H1 (cell line): ENCODE data around the gene DLX2. TPM values are rescaled to one million over a fixed set of nuclear protein-coding genes. Genes with fewer than 3 reads are reported as not detected.

ENCODE experiments used
- CTCF ChIA-PET: fragments of 300-600 bp; sonication (Branson Sonifier 250); formaldehyde crosslinking; loops from one replicate; lab custom pipeline; 2021; ENCODE audit not compliant: partially characterized antibody; lab: Charles Lee
- POLR2A ChIA-PET: fragments of 300-600 bp; sonication (Branson Sonifier 250); formaldehyde crosslinking; loops from one replicate; lab custom pipeline; 2021; ENCODE audit warnings: inconsistent platforms; ENCODE audit not compliant: partially characterized antibody; lab: Charles Lee
- DNase-seq, 2 experiments: peaks; one replicate each; pipeline versions ENCODE4 v3.0.0 to v3.0.0-alpha.2; 2010 to 2022; ENCODE audit warnings: low spot score in 2 of 2, low read depth in 1 of 2, mixed read lengths in 1 of 2
- FAIRE-seq: peaks from 2 replicates; lab custom pipeline; 2011; peaks lifted over from hg19 to GRCh38; lab: Jason Lieb, UNC
- H2AFZ ChIP-seq: 2 replicates; pipeline ENCODE4 v1.8.1; 2012; ENCODE audit warnings: low read length, inconsistent platforms
- H2AK5ac ChIP-seq: 2 replicates; pipeline ENCODE4 v1.6.1; 2013; ENCODE audit warnings: low read depth, low read length
- H2BK120ac ChIP-seq: replicated peaks from 2 replicates; pipeline ENCODE3; 2013; ENCODE audit warnings: low read depth, low read length, inconsistent platforms
- H2BK12ac ChIP-seq: 2 replicates; pipeline ENCODE4 v1.6.1; 2013; ENCODE audit warnings: low read depth, low read length
- H2BK15ac ChIP-seq: 2 replicates; pipeline ENCODE4 v1.6.1; 2013; ENCODE audit warnings: low read length
- H2BK20ac ChIP-seq: 2 replicates; pipeline ENCODE4 v1.6.1; 2013; ENCODE audit warnings: low read length
- H2BK5ac ChIP-seq: 2 replicates; pipeline ENCODE4 v1.6.1; 2013; ENCODE audit warnings: low read depth, low read length
- H3K14ac ChIP-seq: 2 replicates; pipeline ENCODE4 v1.6.1; 2013; ENCODE audit warnings: inconsistent platforms; ENCODE audit not compliant: insufficient read length
- H3K18ac ChIP-seq: 2 replicates; pipeline ENCODE4 v1.6.1; 2013; ENCODE audit warnings: low read length; ENCODE audit errors: extremely low read depth
- H3K23ac ChIP-seq: 2 replicates; pipeline ENCODE4 v1.6.1; 2013; ENCODE audit warnings: inconsistent platforms; ENCODE audit not compliant: insufficient read length
- H3K23me2 ChIP-seq: 2 replicates; pipeline ENCODE4 v1.6.1; 2013; ENCODE audit warnings: low read depth, low read length
- H3K27ac ChIP-seq: 2 replicates; pipeline ENCODE4 v1.6.1; 2011; ENCODE audit warnings: low read depth, low read length, inconsistent platforms
- H3K27me3 ChIP-seq, 4 experiments: replicated peaks in 1 of 4; 1 replicate in 1 of 4; 2 replicates in 3 of 4; pipeline versions ENCODE4 v1.6.1 to v1.8.1; 2011 to 2013; ENCODE audit warnings: low read length in 3 of 4, mild to moderate bottlenecking in 3 of 4, inconsistent platforms in 2 of 4, mixed read lengths in 2 of 4, moderate library complexity in 1 of 4; ENCODE audit not compliant: control insufficient read depth in 3 of 4, insufficient read depth in 3 of 4; ENCODE audit errors: extremely low read depth in 1 of 4
- H3K36me3 ChIP-seq, 4 experiments: 2 replicates each; pipeline versions ENCODE4 v1.6.1 to v1.8.1; 2011 to 2013; ENCODE audit warnings: mild to moderate bottlenecking in 4 of 4, low read length in 3 of 4, moderate library complexity in 2 of 4, control low read depth in 1 of 4, inconsistent platforms in 1 of 4; ENCODE audit not compliant: insufficient read depth in 4 of 4, control insufficient read depth in 2 of 4
- H3K4ac ChIP-seq: replicated peaks from 2 replicates; pipeline ENCODE3; 2013; ENCODE audit warnings: low read length, low read depth, mixed read lengths, inconsistent platforms; ENCODE audit not compliant: insufficient read length
- H3K4me1 ChIP-seq, 4 experiments: replicated peaks in 1 of 4; 1 replicate in 1 of 4; 2 replicates in 3 of 4; pipeline versions ENCODE4 v1.6.1 to v1.8.1; 2011 to 2013; ENCODE audit warnings: low read length in 3 of 4, inconsistent platforms in 2 of 4, mixed read lengths in 1 of 4; ENCODE audit not compliant: insufficient read depth in 4 of 4, control insufficient read depth in 3 of 4
- H3K4me2 ChIP-seq, 2 experiments: 2 replicates each; pipeline versions ENCODE4 v1.6.1 to v1.8.1; 2011 to 2013; ENCODE audit warnings: low read depth in 2 of 2, low read length in 2 of 2, control low read depth in 1 of 2, inconsistent platforms in 1 of 2, mild to moderate bottlenecking in 1 of 2; ENCODE audit not compliant: insufficient read depth in 1 of 2
- H3K4me3 ChIP-seq, 4 experiments: fragments of 200-600, 300-600 bp in 1 of 4; sonication (generic), shearing (Covaris generic), sonication (Bioruptor Twin) in 1 of 4; 2 replicates each; pipeline versions ENCODE4 v1.5.1 to v1.8.1; 2011 to 2016; ENCODE audit warnings: low read length in 4 of 4, low read depth in 3 of 4, control low read depth in 2 of 4, inconsistent platforms in 2 of 4, mild to moderate bottlenecking in 2 of 4, mixed read lengths in 1 of 4, moderate library complexity in 1 of 4; ENCODE audit not compliant: insufficient read depth in 2 of 4; ENCODE audit errors: extremely low read depth in 1 of 4
- H3K56ac ChIP-seq: replicated peaks from 2 replicates; pipeline ENCODE3; 2013; ENCODE audit warnings: low read depth, mild to moderate bottlenecking, mixed read lengths, low read length, inconsistent platforms; ENCODE audit not compliant: insufficient read length
- H3K79me1 ChIP-seq: 2 replicates; pipeline ENCODE4 v1.6.1; 2013; ENCODE audit warnings: low read depth, low read length, control low read depth
- H3K79me2 ChIP-seq, 2 experiments: 2 replicates each; pipeline versions ENCODE4 v1.6.1 to v1.8.1; 2012 to 2013; ENCODE audit warnings: low read length in 2 of 2, mild to moderate bottlenecking in 2 of 2, inconsistent platforms in 1 of 2; ENCODE audit not compliant: insufficient read depth in 2 of 2, control insufficient read depth in 1 of 2
- H3K9ac ChIP-seq, 4 experiments: replicated peaks in 1 of 4; 1 replicate in 1 of 4; 2 replicates in 3 of 4; pipeline versions ENCODE4 v1.6.1 to v1.8.1; 2011 to 2013; ENCODE audit warnings: low read depth in 3 of 4, low read length in 3 of 4, control low read depth in 2 of 4, mild to moderate bottlenecking in 2 of 4, moderate library complexity in 2 of 4, inconsistent platforms in 1 of 4; ENCODE audit errors: extremely low read depth in 1 of 4
- H3K9me3 ChIP-seq, 2 experiments: 2 replicates each; pipeline versions ENCODE4 v1.6.1 to v1.8.1; 2012 to 2013; ENCODE audit warnings: mild to moderate bottlenecking in 2 of 2, moderate library complexity in 2 of 2, control low read depth in 1 of 2, inconsistent platforms in 1 of 2, low read depth in 1 of 2, low read length in 1 of 2, mixed read lengths in 1 of 2; ENCODE audit not compliant: insufficient read depth in 2 of 2
- H4K20me1 ChIP-seq, 2 experiments: replicated peaks in 1 of 2; 2 replicates each; pipeline versions ENCODE3 to v1.8.1; 2011 to 2013; ENCODE audit warnings: inconsistent platforms in 2 of 2, low read length in 2 of 2, mild to moderate bottlenecking in 1 of 2; ENCODE audit not compliant: insufficient read depth in 2 of 2, control insufficient read depth in 1 of 2
- H4K5ac ChIP-seq: 2 replicates; pipeline ENCODE4 v1.6.1; 2013; ENCODE audit warnings: low read length, low read depth, mixed read lengths, inconsistent platforms; ENCODE audit not compliant: insufficient read length
- H4K8ac ChIP-seq: 2 replicates; pipeline ENCODE4 v1.8.0; 2013; ENCODE audit warnings: mild to moderate bottlenecking, moderate library complexity, low read length, inconsistent platforms; ENCODE audit not compliant: insufficient read depth; ENCODE audit errors: extremely low read depth
- H4K91ac ChIP-seq: replicated peaks from 2 replicates; pipeline ENCODE3; 2013; ENCODE audit warnings: low read length, mixed read lengths, inconsistent platforms; ENCODE audit not compliant: insufficient read length
- EZH2 ChIP-seq: fragments of 200-600 bp; sonication (generic); IDR thresholded peaks from 2 replicates; pipeline ENCODE4 v1.7.1; 2012; ENCODE audit warnings: low read depth, mild to moderate bottlenecking, moderate library complexity, low read length, inconsistent platforms; ENCODE audit not compliant: severe bottlenecking
- KDM4A ChIP-seq: IDR thresholded peaks from one replicate; pipeline ENCODE4 v1.7.1; 2012; ENCODE audit warnings: low read depth, mild to moderate bottlenecking, moderate library complexity, low read length, inconsistent platforms; ENCODE audit not compliant: severe bottlenecking
- WGBS, 2 experiments: shearing (Covaris generic) in 1 of 2; methylation state at CpG; one replicate each; pipeline versions ENCODE4 v1.1.6 to v1.1.7; 2013 to 2015; ENCODE audit warnings: low lambda C conversion rate in 2 of 2, mixed read lengths in 2 of 2, inconsistent platforms in 1 of 2, low coverage in 1 of 2, missing lambda C conversion rate in 1 of 2; ENCODE audit not compliant: insufficient replicate concordance in 2 of 2, insufficient coverage in 1 of 2, insufficient read length in 1 of 2; ENCODE audit errors: extremely low coverage in 1 of 2, missing lambda C conversion rate in 1 of 2; 5-methylcytosine and 5-hydroxymethylcytosine counted together
- polyA plus RNA-seq, 7 experiments: library from polyadenylated mRNA; depleted of rRNA in 3 of 7; stranded (reverse) in 5 of 7; unstranded in 2 of 7; fragments of >200 nt in 5 of 7; fragments of 200-250 nt in 2 of 7; gene quantifications; 1 replicate in 5 of 7; 2 replicates in 1 of 7; 4 replicates in 1 of 7; pipeline versions ENCODE4 v1.2.1 to v1.2.3, GENCODE V29; 2011 to 2013; ENCODE audit warnings: missing spikeins in 2 of 7, mixed read lengths in 2 of 7
- total RNA-seq: library from RNA; stranded (reverse); fragmentation: NEBNext Ultra II Directional; extraction: Animal tissue kit (Norgen Biotek cat#: 25700); gene quantifications from 2 replicates; pipeline ENCODE4 v1.2.1, GENCODE V29; 2021
- TF ChIP-seq, protein P1 (sequence below): IDR thresholded peaks from 2 replicates; pipeline ENCODE4 v1.6.1; 2012; ENCODE audit warnings: low read length, inconsistent platforms

Gene DLX2
- total and polyA plus RNA-seq, 2 of the 8 experiments (the other 6 are each of a cell fraction or from before 2014, with no cell fraction given) = 0.45 TPM; not detected in 1

DNA sequence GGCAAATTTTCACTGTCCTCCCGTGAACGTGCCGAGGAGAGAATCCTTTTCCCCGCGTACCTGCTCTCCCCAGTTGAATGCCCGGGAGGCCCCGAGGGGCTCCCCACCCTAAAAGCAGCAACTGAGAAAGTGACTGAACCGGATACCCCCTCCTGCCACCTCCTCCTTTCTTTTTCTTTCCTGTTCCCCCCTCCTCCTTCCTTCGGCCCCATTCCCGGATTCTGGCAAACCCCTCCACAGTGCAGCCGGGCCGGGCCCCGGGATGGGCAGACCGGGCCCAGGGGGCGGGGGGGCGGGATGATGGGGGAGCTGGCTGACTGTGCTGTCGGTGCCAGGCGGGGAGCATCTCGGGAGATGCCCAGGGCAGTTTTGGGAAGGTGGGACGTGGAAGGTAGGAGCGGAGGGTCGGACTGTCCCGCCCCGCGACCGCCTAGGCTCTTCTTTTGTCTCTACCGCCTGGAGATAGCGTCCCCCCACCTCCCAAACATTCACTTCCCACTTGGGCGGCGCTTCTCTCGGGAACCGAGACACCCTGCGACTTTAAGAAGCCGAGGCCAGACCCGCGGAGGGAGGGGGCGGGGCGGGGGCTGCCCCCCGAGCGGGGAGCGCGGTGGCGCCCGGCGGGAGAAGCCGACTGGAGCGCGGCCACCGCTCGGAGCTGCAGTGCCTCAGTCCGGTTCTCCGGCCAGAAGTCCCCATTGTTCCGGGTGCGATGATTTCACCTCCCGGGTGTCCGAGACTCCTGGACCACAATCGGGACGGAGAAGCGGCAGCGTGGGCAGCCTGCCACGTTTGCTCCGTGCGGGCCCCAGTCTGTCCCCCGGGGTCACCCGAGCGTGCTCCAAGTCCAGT lies 8.2 kb downstream of the DLX2 start:
- WGBS, 2 experiments = 1% methylated on average over 33 of the region's 66 CpGs; no CpG with 5 or more reads in 1 of the 2 experiments
- no peaks in the 10 kb centered on the region for H3K79me2 ChIP-seq
- H3K23ac ChIP-seq = no peak overlapping the region
- no peak overlapping the region for H3K14ac ChIP-seq
- no peak overlapping the region for H2BK120ac ChIP-seq
- no peak overlapping the region for H2BK15ac ChIP-seq
- H3K36me3 ChIP-seq = peaks cover 0 to 7% (median 0%) of the 10 kb centered on the region in 4 experiments; a peak in 1 of 8 replicates
- H3K9ac ChIP-seq = no peak overlapping the region
- H3K27ac ChIP-seq = no peak overlapping the region
- no peak overlapping the region for H2BK5ac ChIP-seq
- 0 out of 2 replicates have a peak overlapping the region, but pooled peaks have one; percentile 75 for H2BK12ac ChIP-seq
- peaks cover 13% of the 10 kb centered on the region; the same call in 1 of the 2 replicates for H3K23me2 ChIP-seq
- H4K20me1 ChIP-seq = peaks cover 19 to 36% of the 10 kb centered on the region in 2 experiments
- no peak for FAIRE-seq
- peaks cover 2 to 34% (median 19%) of the 10 kb centered on the region in 4 experiments for H3K4me1 ChIP-seq
- no peak overlapping the region for H3K56ac ChIP-seq
- H2AK5ac ChIP-seq = no peak overlapping the region
- H3K9me3 ChIP-seq = no peaks in the 10 kb centered on the region
- no peak overlapping the region for H3K4ac ChIP-seq
- H3K27me3 ChIP-seq = peaks cover 92 to 100% (median 97%) of the 10 kb centered on the region in 4 experiments
- H3K79me1 ChIP-seq = no peaks in the 10 kb centered on the region
- no peak overlapping the region for H2AFZ ChIP-seq
- no peak overlapping the region for H4K5ac ChIP-seq
- H4K91ac ChIP-seq = no peak overlapping the region
- POLR2A ChIA-PET = interaction anchor here (1.2 to 16.0 kb wide), 3 partner anchors 7 to 14 kb away, joined by 3 to 184 read pairs (median 184); partner anchors contain the start of genes DLX1 and DLX2
- peak overlapping the region; percentile 32; the same call in 1 of the 2 replicates for H3K18ac ChIP-seq
- peak overlapping the region; percentile 70 to 97 for H3K4me2 ChIP-seq
- CTCF ChIA-PET = interaction anchor here (2.5 to 12.4 kb wide), 2 partner anchors 8 to 9 kb away, joined by 25 to 198 read pairs; partner anchors contain the start of genes DLX1 and DLX2
- peak overlapping the region; percentile 8 to 57 (median 32); a peak in 7 of 8 replicates for H3K4me3 ChIP-seq
- H4K8ac ChIP-seq = 0 out of 2 replicates have a peak overlapping the region, but pooled peaks have one; percentile 47
- no peak overlapping the region; the same call in 1 of the 2 replicates for H2BK20ac ChIP-seq
- peak in 1 of 2 experiments; percentile 81 for DNase-seq
- TF ChIP-seq EZH2 (peak; percentile 75), KDM4A (peak; percentile 19)
- TF ChIP-seq, protein P1, sequence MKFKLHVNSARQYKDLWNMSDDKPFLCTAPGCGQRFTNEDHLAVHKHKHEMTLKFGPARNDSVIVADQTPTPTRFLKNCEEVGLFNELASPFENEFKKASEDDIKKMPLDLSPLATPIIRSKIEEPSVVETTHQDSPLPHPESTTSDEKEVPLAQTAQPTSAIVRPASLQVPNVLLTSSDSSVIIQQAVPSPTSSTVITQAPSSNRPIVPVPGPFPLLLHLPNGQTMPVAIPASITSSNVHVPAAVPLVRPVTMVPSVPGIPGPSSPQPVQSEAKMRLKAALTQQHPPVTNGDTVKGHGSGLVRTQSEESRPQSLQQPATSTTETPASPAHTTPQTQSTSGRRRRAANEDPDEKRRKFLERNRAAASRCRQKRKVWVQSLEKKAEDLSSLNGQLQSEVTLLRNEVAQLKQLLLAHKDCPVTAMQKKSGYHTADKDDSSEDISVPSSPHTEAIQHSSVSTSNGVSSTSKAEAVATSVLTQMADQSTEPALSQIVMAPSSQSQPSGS = no peak
